ENCODE results near the gene SRSF7. TPM values are rescaled to one million over a fixed set of nuclear protein-coding genes. Genes with fewer than 3 reads are reported as not detected.
A peak's percentile ranks its signal among the peaks of the same experiment; 100 is the strongest.

The SRSF7 gene
- polyA plus RNA-seq, 1 donor (not counting 4 experiments of a cell fraction or from before 2014, with no cell fraction given): 316 TPM

DNA sequence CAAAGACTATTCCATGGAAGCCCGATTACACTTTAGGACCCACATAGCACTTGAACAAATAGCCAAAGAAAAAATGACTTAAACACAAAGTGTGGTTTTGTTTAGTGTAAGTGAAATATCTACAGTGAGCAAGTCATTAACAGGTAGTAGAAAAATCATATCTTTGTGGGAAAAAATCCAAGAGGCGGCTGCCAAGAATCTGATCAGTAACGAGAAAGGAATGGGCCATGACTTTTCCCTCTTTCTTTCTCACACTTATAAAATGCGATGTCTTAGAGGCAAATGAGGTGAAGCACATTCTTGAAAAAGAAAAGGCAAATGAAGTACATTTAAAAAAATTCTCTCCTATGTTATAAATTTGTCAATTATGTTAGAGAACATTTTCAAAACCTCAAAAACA lies 14.0 kb upstream of the SRSF7 start:
- H3K9me3 ChIP-seq (ENCODE audit: control insufficient read depth, low read depth, low read length): no peaks in the 10 kb centered on the region
- H3K79me2 ChIP-seq (ENCODE audit: control insufficient read depth, insufficient read depth, low read length): no peaks in the 10 kb centered on the region
- FAIRE-seq: peak; percentile 36
- H3K27ac ChIP-seq (ENCODE audit: control insufficient read depth, insufficient read depth, low read length): peak overlapping the region; percentile 42
- no peaks in the 10 kb centered on the region for H4K20me1 ChIP-seq (ENCODE audit: control insufficient read depth, extremely low read depth, insufficient read depth, low read length)
- no peaks in the 10 kb centered on the region for H3K36me3 ChIP-seq (ENCODE audit: control insufficient read depth in 2 of 2, extremely low read depth in 1 of 2, insufficient read depth in 2 of 2, low read length in 2 of 2)
- no peak for DNase-seq (ENCODE audit: low read depth, low spot score)
- dilution Hi-C loops (cut with MboI; ENCODE audit: extremely low pct_ligation_motif_present, low sequenced_read_pairs): no loop called here
- no peak overlapping the region for H2AFZ ChIP-seq (ENCODE audit: control insufficient read depth, low read length)
- H3K4me3 ChIP-seq (ENCODE audit: control insufficient read depth in 2 of 3, extremely low read depth in 1 of 3, insufficient read depth in 2 of 3, low read depth in 1 of 3, low read length in 3 of 3): peak overlapping the region in 1 of 3 experiments; percentile 15
- no peak overlapping the region for H3K9ac ChIP-seq (ENCODE audit: control insufficient read depth, extremely low read depth, insufficient read depth, low read length)
- H3K4me2 ChIP-seq (ENCODE audit: control insufficient read depth, extremely low read depth, insufficient read depth, low read depth, low read length): peak overlapping the region; percentile 69
- H3K9me1 ChIP-seq (ENCODE audit: control insufficient read depth, extremely low read depth, insufficient read depth, low read length): no peaks in the 10 kb centered on the region
- peaks cover 22% of the 10 kb centered on the region for H3K4me1 ChIP-seq (ENCODE audit: control insufficient read depth, extremely low read depth, insufficient read depth, low read length)
- no peak for TF ChIP-seq EZH2 (IDR thresholded peaks at IDR 0.05; ENCODE audit: low read length)
- TF ChIP-seq, protein P1, sequence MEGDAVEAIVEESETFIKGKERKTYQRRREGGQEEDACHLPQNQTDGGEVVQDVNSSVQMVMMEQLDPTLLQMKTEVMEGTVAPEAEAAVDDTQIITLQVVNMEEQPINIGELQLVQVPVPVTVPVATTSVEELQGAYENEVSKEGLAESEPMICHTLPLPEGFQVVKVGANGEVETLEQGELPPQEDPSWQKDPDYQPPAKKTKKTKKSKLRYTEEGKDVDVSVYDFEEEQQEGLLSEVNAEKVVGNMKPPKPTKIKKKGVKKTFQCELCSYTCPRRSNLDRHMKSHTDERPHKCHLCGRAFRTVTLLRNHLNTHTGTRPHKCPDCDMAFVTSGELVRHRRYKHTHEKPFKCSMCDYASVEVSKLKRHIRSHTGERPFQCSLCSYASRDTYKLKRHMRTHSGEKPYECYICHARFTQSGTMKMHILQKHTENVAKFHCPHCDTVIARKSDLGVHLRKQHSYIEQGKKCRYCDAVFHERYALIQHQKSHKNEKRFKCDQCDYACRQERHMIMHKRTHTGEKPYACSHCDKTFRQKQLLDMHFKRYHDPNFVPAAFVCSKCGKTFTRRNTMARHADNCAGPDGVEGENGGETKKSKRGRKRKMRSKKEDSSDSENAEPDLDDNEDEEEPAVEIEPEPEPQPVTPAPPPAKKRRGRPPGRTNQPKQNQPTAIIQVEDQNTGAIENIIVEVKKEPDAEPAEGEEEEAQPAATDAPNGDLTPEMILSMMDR (optimal IDR thresholded peaks at IDR 0.05 in 1 of 3, IDR thresholded peaks at IDR 0.05 in 1 of 3, conservative IDR thresholded peaks at IDR 0.05 in 1 of 3; ENCODE audit: extremely low read depth in 1 of 3, insufficient read depth in 2 of 3, low read length in 3 of 3): no peak
- no peaks in the 10 kb centered on the region for H3K27me3 ChIP-seq (ENCODE audit: control insufficient read depth, extremely low read depth, insufficient read depth, low read length)

DNA sequence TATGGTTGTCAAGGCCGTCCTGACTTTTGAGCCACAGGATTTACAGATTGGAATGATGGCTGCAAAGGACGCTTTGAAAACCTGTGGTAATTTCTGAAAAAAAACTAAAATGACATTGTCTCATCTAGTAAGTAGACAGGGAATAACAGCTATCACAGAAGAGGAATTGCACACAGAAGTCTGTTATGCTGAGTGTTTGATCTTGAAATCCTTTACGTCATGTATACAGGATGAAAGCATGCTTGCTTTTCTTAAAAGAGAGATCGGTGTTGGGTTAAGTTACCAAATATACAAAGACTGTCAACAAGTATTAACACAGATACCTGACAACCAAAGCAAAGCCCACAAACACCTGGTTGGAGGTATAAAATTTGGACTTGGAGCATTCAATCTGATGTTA lies 12.6 kb upstream of the SRSF7 start:
- H3K4me1 ChIP-seq (ENCODE audit: control insufficient read depth, extremely low read depth, insufficient read depth, low read length): peaks cover 22% of the 10 kb centered on the region
- H3K9me1 ChIP-seq (ENCODE audit: control insufficient read depth, extremely low read depth, insufficient read depth, low read length): no peaks in the 10 kb centered on the region
- no peaks in the 10 kb centered on the region for H3K79me2 ChIP-seq (ENCODE audit: control insufficient read depth, insufficient read depth, low read length)
- no peaks in the 10 kb centered on the region for H3K27me3 ChIP-seq (ENCODE audit: control insufficient read depth, extremely low read depth, insufficient read depth, low read length)
- dilution Hi-C loops (cut with MboI; ENCODE audit: extremely low pct_ligation_motif_present, low sequenced_read_pairs): no loop called here
- FAIRE-seq: peak; percentile 43
- H4K20me1 ChIP-seq (ENCODE audit: control insufficient read depth, extremely low read depth, insufficient read depth, low read length): no peaks in the 10 kb centered on the region
- no peak overlapping the region for H3K27ac ChIP-seq (ENCODE audit: control insufficient read depth, insufficient read depth, low read length)
- H2AFZ ChIP-seq (ENCODE audit: control insufficient read depth, low read length): no peak overlapping the region
- no peaks in the 10 kb centered on the region for H3K9me3 ChIP-seq (ENCODE audit: control insufficient read depth, low read depth, low read length)
- H3K36me3 ChIP-seq (ENCODE audit: control insufficient read depth in 2 of 2, extremely low read depth in 1 of 2, insufficient read depth in 2 of 2, low read length in 2 of 2): no peaks in the 10 kb centered on the region
- no peak overlapping the region for H3K4me3 ChIP-seq (ENCODE audit: control insufficient read depth in 2 of 3, extremely low read depth in 1 of 3, insufficient read depth in 2 of 3, low read depth in 1 of 3, low read length in 3 of 3)
- H3K9ac ChIP-seq (ENCODE audit: control insufficient read depth, extremely low read depth, insufficient read depth, low read length): no peak overlapping the region
- no peak overlapping the region for H3K4me2 ChIP-seq (ENCODE audit: control insufficient read depth, extremely low read depth, insufficient read depth, low read depth, low read length)
- TF ChIP-seq, protein P1 (optimal IDR thresholded peaks at IDR 0.05 in 1 of 3, IDR thresholded peaks at IDR 0.05 in 1 of 3, conservative IDR thresholded peaks at IDR 0.05 in 1 of 3; ENCODE audit: extremely low read depth in 1 of 3, insufficient read depth in 2 of 3, low read length in 3 of 3): no peak
- TF ChIP-seq EZH2 (IDR thresholded peaks at IDR 0.05; ENCODE audit: low read length): no peak
- no peak for DNase-seq (ENCODE audit: low read depth, low spot score)

Data from keratinocyte (primary cell).